Ishikawa (cell line): ENCODE measurements around the gene ATP5MC2.

Experiments used
- CEBPB ChIP-seq: IDR thresholded peaks from 2 replicates; pipeline ENCODE4 v1.6.1; 2012
- CREB1 ChIP-seq: IDR thresholded peaks from 2 replicates; pipeline ENCODE4 v1.6.1; 2012; ENCODE audit warnings: low read depth
- EGR1 ChIP-seq: IDR thresholded peaks from 2 replicates; pipeline ENCODE4 v1.6.1; 2012
- EP300 ChIP-seq: IDR thresholded peaks from 2 replicates; pipeline ENCODE4 v1.6.1; 2012; ENCODE audit warnings: borderline replicate concordance
- MAX ChIP-seq: IDR thresholded peaks from 2 replicates; pipeline ENCODE4 v1.6.1; 2012
- NFIC ChIP-seq: IDR thresholded peaks from 2 replicates; pipeline ENCODE4 v1.6.1; 2012
- RAD21 ChIP-seq: IDR thresholded peaks from 2 replicates; pipeline ENCODE4 v1.6.1; 2012; ENCODE audit warnings: low read depth
- REST ChIP-seq: IDR thresholded peaks from 2 replicates; pipeline ENCODE4 v1.6.1; 2012; ENCODE audit warnings: low read depth, mild to moderate bottlenecking
- TAF1 ChIP-seq: IDR thresholded peaks from 2 replicates; pipeline ENCODE4 v1.6.1; 2012; ENCODE audit warnings: low read depth, mild to moderate bottlenecking
- YY1 ChIP-seq: IDR thresholded peaks from 2 replicates; pipeline ENCODE4 v1.6.1; 2012; ENCODE audit warnings: low read depth
- TF ChIP-seq, protein P1 (sequence below): IDR thresholded peaks from 2 replicates; pipeline ENCODE4 v1.6.1; 2012

- TF ChIP-seq EGR1 (no peak), NFIC (no peak), CEBPB (no peak), YY1 (no peak), REST (no peak), EP300 (no peak), RAD21 (no peak), MAX (no peak), TAF1 (no peak), CREB1 (no peak)
- TF ChIP-seq, protein P1, sequence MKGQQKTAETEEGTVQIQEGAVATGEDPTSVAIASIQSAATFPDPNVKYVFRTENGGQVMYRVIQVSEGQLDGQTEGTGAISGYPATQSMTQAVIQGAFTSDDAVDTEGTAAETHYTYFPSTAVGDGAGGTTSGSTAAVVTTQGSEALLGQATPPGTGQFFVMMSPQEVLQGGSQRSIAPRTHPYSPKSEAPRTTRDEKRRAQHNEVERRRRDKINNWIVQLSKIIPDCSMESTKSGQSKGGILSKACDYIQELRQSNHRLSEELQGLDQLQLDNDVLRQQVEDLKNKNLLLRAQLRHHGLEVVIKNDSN = no peak
These were observed 58.9 kb downstream of the ATP5MC2 start for GRCh38 chr12:53616950-53617349.
